AG09319 (cell line): Measurements from ENCODE around the gene SLC3A2.

Source experiments
- DNase-seq: peaks from one replicate; pipeline ENCODE4 v3.0.0-alpha.2; 2010; ENCODE audit warnings: low read depth; ENCODE audit errors: extremely low read depth
- CTCF ChIP-seq: IDR thresholded peaks from 2 replicates; pipeline ENCODE4 v1.5.1; 2011; ENCODE audit warnings: low read depth, mild to moderate bottlenecking, inconsistent platforms, low read length, moderate library complexity

The SLC3A2 gene

GRCh38 chr11:62923601-62924411, 43.1 kb downstream of the SLC3A2 start:
- TF ChIP-seq CTCF: no peak
- DNase-seq: no peak

- DNase-seq: no peak
- TF ChIP-seq CTCF: no peak
Measured at GRCh38 chr11:62925308-62925707, 44.6 kb downstream of the SLC3A2 start.

- DNase-seq: no peak
- no peak for TF ChIP-seq CTCF
Measured at GRCh38 chr11:62925745-62926679, 45.3 kb downstream of the SLC3A2 start.

- no peak for TF ChIP-seq CTCF
- DNase-seq: no peak
Measured at GRCh38 chr11:62926680-62927455, 46.2 kb downstream of the SLC3A2 start.

- no peak for TF ChIP-seq CTCF
- DNase-seq: no peak
Measured at GRCh38 chr11:62928011-62928410, 47.3 kb downstream of the SLC3A2 start.

GRCh38 chr11:62930157-62930556, 49.5 kb downstream of the SLC3A2 start:
- no peak for DNase-seq
- TF ChIP-seq CTCF: no peak
